Skin of body (tissue), 2 donors: ENCODE results near the gene NHLRC3. TPM values are rescaled to one million over a fixed set of nuclear protein-coding genes. Genes with fewer than 3 reads are reported as not detected.
"Not testable (repeated sequence)": the region's sequence is repeated elsewhere in the genome, so short reads cannot be mapped to it uniquely, and the experiment has no call there.

ENCODE experiments used
- DNase-seq: peaks from one replicate; lab custom pipeline; 2025; lab: John Stamatoyannopoulos, UW
- total RNA-seq: library from RNA; depleted of rRNA; stranded (reverse); fragments of >200 nt; gene quantifications from one replicate; pipeline ENCODE4 v1.2.3, GENCODE V29; 2014

Gene NHLRC3
- total RNA-seq, 1 donor from 2014 or later, result 32.0 TPM

DNA sequence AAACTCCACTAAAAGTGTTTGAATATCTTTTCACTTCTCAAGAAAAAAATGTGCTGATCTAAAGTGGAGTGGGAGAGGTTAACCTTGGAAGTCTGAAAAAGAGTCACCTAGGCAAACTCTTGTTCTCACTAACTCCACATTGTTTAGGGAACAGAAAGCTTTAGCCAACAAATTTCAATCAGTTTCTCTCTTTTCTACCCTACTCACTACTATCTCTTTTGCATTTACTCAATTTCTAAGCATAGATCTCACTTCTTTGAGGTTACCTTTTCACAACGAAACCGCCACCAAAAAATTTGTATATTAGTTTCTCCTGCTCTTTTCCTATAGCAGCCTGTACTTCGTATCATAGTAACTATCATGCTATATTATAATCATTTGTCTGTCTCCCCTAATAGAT is 6.3 kb downstream of the NHLRC3 start:
- no peak for DNase-seq

DNA sequence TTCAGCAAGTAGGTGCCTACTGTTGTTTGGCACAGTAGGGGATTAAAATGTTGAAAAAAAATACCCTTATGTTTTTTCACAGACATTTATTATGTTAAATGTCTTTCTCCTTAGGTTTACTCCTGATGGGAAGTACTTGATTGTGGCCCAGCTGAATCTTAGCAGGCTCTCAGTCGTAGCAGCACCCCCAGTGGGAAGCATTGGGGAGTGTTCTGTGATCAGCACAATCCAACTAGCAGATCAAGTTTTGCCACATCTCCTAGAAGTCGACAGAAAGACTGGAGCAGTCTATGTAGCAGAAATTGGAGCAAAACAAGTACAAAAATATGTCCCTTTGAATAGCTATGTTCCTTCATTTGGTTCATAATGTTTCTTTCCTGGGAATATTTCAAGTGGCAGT is 9.3 kb downstream of the NHLRC3 start:
- DNase-seq, result peak; percentile 12

DNA sequence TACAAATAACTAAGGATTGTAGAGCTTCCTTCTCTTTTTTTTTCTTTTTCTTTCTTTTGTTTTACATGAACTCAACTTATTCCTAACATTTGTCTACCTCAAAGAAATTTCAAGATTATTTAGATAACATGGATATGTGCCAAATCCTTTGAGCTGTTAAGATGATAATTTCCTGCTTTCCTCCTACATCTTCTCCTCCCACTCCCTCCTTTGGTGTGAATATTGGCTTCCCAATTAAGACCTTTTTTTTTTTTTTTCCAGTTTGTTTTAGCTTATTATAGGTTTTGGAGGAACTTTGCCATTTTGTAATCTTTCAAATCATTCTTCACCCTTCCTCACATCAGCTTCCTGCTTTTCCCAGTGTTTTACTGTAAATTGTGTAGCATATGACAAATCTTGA is 10.6 kb downstream of the NHLRC3 start:
- DNase-seq, result no peak

DNA sequence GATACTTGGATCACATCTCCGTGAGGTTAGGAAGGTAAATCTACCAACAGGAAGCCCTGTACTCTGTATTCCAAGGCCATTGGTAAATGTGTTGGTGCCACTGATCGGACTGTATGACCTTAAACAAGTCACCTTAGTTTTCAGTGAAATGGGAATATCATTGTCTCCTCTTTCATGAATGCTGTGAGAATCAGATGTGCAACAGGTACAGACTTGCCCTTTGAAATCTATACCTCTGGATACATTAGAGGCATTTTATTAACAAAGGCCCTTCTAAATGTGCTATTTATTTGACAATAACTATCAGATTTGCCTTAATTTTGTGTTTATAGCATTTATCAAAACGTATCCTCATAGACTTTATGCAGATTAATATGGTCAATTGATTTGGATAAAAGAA is 11.0 kb downstream of the NHLRC3 start:
- DNase-seq, result no peak

DNA sequence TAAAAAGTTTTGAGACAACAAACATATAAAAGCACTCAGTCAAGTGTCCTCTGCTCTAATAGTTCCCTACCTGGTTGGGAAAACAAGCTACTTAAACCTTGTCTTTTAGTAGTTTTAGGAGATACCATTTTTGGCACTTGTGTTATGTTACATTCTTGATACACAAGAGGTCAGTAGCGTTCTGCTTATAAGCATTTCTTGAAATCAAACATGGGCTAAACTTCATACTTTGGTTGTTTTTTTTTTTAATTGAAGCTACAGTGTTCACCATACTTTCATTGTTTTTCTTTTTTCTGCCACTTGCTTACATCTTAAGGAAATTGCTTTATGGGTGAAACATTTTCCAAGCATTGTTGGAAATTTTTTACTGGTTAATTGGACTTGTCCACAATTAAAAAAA is 12.9 kb downstream of the NHLRC3 start:
- peak; percentile 5 for DNase-seq

DNA sequence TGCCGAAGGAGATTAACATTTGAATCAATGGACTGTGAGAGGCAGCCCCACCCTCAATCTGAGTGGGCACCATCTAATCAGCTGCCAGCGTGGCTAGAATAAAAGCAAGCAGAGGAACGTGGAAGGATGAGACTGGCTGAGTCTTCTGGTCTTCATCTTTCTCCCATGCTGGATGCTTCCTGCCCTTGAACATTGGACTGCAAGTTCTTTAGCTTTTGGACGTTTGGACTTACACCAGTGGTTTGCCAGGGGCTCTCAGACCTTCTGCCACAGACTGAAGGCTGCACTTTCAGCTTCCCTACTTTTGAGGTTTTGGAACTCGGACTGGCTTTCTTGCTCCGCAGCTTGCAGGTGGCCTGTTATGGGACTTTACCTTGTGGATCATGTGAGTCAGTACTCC is 14.7 kb downstream of the NHLRC3 start:
- no peak for DNase-seq

DNA sequence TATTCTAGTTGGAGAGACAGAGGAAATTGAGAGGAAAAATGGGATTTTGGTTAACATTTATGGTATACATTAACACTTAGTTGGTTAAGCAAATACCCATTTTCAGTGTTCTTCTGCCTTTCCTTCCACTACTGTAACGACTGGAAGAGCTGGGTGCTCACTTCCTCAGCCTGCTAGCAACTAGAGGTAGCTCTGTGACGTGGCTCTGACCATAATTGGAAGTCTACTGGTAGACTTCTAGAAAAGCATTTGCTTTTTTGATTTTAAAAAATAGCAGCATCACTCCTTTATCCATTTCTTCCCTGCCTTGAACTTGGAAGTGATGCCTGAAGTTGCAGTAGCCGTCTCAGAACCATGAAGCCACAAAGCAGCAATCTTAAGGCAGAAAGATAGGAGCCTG is 15.9 kb downstream of the NHLRC3 start:
- no peak for DNase-seq

DNA sequence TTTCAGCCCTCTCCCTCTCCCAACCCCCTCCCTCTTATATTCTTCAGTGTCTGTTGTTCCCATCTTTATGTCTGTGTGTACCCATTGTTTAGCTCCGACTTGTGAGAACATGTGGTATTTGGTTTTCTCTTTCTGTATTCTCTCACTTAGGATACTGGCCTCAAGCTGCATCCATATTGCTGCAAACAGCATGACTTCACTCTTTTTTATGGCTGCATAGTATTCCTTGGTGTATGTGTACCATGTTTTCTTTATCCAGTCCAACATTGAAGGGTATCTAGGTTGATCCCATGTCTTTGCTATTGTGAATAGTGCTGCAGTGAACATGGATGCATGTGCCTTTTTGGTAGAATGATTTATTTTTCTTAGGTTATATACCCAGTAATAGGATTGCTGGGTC is 17.8 kb downstream of the NHLRC3 start:
- DNase-seq, result no peak

DNA sequence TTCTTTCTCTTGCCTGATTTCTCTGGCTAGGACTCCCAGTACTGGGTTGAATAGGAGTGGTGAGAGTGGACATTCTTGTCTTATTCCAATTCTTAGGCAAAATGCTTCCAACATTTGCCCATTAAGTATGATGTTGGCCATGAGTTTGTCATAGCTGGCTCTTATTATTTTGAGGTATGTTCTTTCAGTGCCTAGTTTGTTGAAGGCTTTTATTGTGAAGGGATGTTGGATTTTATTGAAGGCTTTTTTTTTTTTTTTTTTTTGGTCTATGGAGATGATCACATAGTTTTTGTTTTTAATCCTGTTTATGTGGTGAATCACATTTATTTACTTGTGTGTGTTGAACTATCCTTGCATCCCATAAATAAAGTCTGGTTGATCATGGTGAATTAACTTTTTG is 19.8 kb downstream of the NHLRC3 start:
- DNase-seq, result no peak

DNA sequence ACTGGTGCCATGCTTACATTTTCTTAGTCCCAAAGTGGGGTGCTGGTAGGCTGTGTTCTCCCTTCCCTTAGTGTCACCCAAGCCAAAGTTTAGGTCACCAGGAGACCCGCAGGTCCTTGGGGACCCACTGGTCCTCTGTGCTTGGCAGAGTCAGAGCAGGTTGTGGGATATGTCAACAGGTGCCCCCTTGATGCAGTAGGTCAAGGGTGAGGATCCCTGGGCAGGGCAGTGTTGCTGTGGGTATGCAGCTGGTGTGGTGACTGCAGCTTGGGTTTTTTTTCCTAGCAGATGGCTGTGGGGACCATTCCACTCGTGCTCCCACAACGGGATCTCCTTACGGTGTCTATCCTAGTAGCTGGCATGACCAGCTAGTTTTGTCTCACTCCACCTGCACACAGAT is 23.7 kb downstream of the NHLRC3 start:
- DNase-seq, result no peak

DNA sequence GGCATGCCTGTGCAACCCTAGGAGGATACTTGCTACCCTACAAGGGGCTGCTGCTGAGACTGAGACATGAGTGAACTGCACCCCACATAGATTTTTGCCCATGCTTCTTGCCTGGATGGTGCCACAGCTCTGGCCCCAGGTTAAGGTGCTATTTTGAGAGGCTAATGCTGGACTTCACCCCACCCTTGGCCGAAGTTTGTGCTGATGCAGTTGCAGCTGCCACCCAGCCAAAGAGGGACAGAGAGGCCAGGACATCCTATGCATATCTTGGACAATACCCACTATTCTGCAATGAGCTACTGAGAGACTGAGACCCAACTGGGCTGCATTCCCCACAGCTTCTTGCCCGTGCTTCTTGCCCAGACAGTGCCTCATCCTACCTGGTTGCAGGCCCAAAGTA is 34.6 kb downstream of the NHLRC3 start:
- DNase-seq, result no peak

DNA sequence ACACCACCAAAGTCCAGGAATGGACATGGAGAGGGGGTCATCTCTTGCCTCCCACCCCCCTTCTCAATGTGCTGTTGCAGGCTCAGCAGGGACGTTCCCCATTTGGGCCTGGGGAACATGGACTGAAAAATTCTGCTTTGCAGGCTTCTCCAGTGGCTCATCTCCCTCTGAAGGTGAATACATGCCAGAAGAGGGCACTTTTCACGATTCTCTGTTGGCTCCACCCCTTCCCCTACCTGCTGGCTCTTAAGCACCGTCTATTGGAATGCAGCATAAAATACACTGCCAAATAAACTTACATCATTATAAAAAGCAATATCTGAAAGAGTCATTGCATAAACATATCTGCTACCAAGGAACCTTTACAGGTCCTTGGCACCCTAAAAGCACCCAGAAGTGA is 35.7 kb downstream of the NHLRC3 start:
- DNase-seq, result no peak

DNA sequence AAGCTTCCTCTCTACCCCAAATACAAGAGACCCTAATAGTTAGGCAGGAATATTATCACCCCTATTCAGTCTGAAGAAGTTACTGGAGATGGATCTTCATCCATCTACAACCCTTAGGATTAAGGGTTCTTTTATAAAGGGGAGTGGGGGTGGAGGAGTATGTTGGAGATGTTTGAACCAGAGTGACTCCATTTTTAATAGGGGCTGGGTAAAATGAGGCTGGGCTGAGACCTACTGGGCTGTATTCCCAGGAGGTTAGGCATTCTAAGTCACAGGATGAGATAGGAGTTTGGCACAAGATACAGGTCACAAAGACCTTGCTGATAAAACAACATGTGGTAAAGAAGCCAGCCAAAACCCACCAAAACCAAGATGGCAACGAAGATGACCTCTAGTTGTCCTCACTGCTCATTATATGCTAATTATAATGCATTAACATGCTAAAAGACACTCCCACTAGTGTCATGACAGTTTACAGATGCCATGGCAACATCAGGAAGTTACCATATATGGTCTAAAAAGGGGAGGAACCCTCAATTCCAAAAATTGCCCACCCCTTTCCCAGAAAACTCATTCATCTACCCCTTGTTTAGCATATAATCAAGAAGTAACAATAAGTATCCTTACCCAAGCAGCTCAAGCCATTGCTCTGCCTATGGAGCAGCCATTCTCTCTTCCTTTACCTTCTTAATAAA is 48.1 kb downstream of the NHLRC3 start:
- not testable (repeated sequence) for DNase-seq

DNA sequence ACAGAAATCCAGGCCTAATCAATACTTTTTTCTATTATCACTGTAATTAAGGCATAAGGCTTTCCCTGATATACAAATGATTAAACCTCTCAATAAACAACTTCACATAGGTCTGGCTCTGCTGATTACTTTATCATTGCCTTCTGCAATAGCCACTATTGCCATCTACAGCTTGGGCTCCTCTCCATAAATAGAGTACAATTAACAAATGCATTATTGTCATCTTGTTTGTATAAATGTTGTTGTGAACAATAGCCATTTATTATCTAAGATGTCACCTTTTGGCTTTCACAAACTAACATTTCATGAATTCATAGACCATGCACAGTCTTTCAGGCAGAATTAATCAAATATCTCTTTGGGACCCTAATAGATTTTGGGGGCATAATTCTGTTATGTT is 53.3 kb downstream of the NHLRC3 start:
- no peak for DNase-seq

DNA sequence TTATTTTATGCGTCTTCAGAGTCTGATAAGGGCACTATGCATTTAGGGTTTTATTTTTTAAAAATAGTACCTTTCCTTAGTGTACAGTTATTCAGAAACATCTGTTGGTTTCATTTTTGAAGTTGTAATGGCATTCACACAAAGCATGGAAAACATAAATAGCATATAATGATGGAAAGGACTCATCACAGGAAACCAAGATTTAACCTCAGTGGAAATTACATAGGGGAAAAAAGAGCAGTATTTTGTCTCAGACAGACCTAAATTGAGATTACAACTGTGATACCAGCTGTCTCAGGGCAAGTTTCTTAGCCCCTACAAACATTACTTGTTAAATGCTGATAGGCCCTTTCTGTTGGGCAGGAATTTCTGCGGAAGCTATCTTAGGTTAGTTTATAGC is 57.2 kb downstream of the NHLRC3 start:
- no peak for DNase-seq

DNA sequence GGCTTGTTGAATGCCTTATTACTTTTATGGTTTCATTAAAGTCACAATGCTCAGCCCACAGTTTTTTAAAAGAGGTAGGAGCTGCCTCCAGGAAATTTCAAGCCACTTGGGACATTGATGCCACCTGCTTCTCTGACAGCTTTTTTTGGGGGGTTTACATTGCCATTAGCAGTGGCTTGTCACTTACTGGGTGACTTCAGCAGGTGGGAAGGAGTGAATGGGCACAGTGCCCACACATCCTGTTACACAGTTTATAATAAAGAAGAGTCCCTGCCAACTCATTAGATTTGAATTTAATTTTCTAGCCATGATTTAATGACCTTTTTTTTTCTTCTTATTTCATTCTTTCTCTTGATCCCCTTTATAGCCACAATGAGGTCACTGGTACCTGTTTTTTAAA is 61.0 kb downstream of the NHLRC3 start:
- no peak for DNase-seq

Other genes with a start within 250 kb of the NHLRC3 start
- not detected for gene STOML3, start 47.6 kb upstream of the NHLRC3 start, total RNA-seq
- 31.3 TPM for gene PROSER1, start 367 bp upstream of the NHLRC3 start, total RNA-seq